KMS-11 (cell line): Measurements from ENCODE around the gene SLC9A5.

Experiments
- H2AFZ ChIP-seq: fragments of 200-600 bp; sonication (generic); 2 replicates; pipeline ENCODE4 v1.6.1; 2016; ENCODE audit warnings: antibody characterized with exemption, mixed run types, low read depth
- H3K27ac ChIP-seq: fragments of 200-600 bp; sonication (generic); 2 replicates; pipeline ENCODE4 v1.6.1; 2016; ENCODE audit warnings: mild to moderate bottlenecking, mixed run types
- H3K27me3 ChIP-seq: fragments of 200-600 bp; sonication (generic); 2 replicates; pipeline ENCODE4 v1.6.1; 2017; ENCODE audit warnings: mild to moderate bottlenecking, low read depth, mixed run types, moderate library complexity; ENCODE audit not compliant: insufficient read depth
- H3K36me3 ChIP-seq: fragments of 200-600 bp; sonication (generic); 2 replicates; pipeline ENCODE4 v1.6.1; 2017; ENCODE audit warnings: mild to moderate bottlenecking, mixed run types; ENCODE audit not compliant: insufficient read depth
- H3K4me1 ChIP-seq: fragments of 200-600 bp; sonication (generic); 2 replicates; pipeline ENCODE4 v1.6.1; 2016; ENCODE audit warnings: mild to moderate bottlenecking, low read depth, mixed run types; ENCODE audit not compliant: poor library complexity, severe bottlenecking
- H3K4me2 ChIP-seq: fragments of 200-600 bp; sonication (generic); 2 replicates; pipeline ENCODE4 v1.7.0; 2016; ENCODE audit warnings: mild to moderate bottlenecking, mixed run types
- H3K4me3 ChIP-seq: fragments of 200-600 bp; sonication (generic); IDR thresholded peaks from 2 replicates; pipeline ENCODE4 v1.6.1; 2017; ENCODE audit warnings: low read depth, low read length, mixed read lengths; ENCODE audit not compliant: insufficient read depth
- H3K79me2 ChIP-seq: fragments of 200-600 bp; sonication (generic); 2 replicates; pipeline ENCODE4 v1.6.1; 2016; ENCODE audit warnings: low read depth, mixed run types; ENCODE audit not compliant: insufficient read depth
- H3K9ac ChIP-seq: fragments of 200-600 bp; sonication (generic); 2 replicates; pipeline ENCODE4 v1.6.1; 2016; ENCODE audit warnings: mild to moderate bottlenecking, mixed run types
- H4K20me1 ChIP-seq: fragments of 200-600 bp; sonication (generic); 2 replicates; pipeline ENCODE4 v1.6.1; 2016; ENCODE audit warnings: mild to moderate bottlenecking, mixed run types; ENCODE audit not compliant: insufficient read depth
- TF ChIP-seq, protein P1 (sequence below): fragments of 200-600 bp; sonication (generic); conservative IDR thresholded peaks from 2 replicates; pipeline ENCODE4 v1.6.1; 2017; ENCODE audit warnings: low read depth, mild to moderate bottlenecking, antibody characterized with exemption, low read length, moderate library complexity, mixed read lengths

Gene SLC9A5

DNA sequence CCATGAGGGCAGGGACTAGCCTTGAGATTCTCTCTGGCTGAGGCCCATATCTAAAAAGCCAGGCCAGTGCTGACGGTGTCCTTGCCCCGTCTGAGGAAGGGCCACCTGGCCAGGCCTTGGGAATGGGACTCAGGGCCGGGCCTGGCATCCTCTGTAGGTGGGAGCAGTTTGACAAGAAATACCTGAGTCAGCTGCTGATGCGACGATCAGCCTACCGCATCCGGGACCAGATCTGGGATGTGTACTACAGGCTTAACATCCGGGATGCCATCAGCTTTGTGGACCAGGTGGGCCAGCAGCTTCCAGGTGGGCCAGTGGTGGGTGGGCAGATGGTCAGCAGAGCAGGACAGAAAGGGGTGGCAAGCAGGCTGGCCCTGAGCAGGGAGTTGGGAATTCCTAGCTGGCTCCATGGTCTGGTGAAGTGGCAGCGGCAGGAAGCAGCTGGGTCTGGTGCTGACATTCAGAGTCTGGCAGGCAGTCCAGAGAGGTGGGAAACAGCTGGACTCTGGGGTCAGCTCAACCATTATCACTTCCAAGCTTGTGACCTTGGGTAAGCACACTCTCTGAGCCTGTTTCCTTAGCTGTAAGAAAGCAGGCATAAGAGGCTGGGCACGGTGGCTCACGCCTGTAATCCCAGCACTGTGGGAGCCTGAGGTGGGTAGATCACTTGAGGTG is 9.5 kb downstream of the SLC9A5 start:
- no peak overlapping the region for H3K4me3 ChIP-seq
- TF ChIP-seq, protein P1, sequence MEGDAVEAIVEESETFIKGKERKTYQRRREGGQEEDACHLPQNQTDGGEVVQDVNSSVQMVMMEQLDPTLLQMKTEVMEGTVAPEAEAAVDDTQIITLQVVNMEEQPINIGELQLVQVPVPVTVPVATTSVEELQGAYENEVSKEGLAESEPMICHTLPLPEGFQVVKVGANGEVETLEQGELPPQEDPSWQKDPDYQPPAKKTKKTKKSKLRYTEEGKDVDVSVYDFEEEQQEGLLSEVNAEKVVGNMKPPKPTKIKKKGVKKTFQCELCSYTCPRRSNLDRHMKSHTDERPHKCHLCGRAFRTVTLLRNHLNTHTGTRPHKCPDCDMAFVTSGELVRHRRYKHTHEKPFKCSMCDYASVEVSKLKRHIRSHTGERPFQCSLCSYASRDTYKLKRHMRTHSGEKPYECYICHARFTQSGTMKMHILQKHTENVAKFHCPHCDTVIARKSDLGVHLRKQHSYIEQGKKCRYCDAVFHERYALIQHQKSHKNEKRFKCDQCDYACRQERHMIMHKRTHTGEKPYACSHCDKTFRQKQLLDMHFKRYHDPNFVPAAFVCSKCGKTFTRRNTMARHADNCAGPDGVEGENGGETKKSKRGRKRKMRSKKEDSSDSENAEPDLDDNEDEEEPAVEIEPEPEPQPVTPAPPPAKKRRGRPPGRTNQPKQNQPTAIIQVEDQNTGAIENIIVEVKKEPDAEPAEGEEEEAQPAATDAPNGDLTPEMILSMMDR = no peak
- no peaks in the 10 kb centered on the region for H4K20me1 ChIP-seq
- no peaks in the 10 kb centered on the region for H3K79me2 ChIP-seq
- no peaks in the 10 kb centered on the region for H3K36me3 ChIP-seq
- no peak overlapping the region for H3K9ac ChIP-seq
- no peak overlapping the region for H2AFZ ChIP-seq
- no peak overlapping the region for H3K27ac ChIP-seq
- H3K4me1 ChIP-seq = peaks cover 12% of the 10 kb centered on the region
- H3K27me3 ChIP-seq = no peaks in the 10 kb centered on the region
- no peak overlapping the region for H3K4me2 ChIP-seq

DNA sequence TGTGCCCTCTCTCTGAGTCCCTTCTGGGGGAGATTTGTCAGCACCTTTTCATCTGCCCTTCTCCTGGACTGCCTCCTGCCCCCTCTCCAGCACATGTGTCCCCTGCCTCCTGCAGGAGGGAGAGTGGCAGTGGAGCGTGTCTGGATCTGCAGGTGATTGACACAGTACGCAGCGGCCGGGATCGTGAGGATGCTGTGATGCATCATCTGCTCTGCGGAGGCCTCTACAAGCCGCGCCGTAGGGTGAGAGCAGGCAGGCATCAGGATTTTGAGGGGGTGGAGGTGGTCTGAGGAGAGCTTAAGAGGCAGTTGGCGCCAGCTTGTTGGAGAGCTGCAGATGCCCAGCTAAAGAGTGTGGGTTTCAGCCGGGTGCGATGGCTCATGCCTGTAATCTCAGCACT is 10.9 kb downstream of the SLC9A5 start:
- no peak overlapping the region for H3K4me2 ChIP-seq
- TF ChIP-seq, protein P1 = no peak
- no peaks in the 10 kb centered on the region for H3K27me3 ChIP-seq
- no peak overlapping the region for H3K4me3 ChIP-seq
- no peak overlapping the region for H2AFZ ChIP-seq
- no peaks in the 10 kb centered on the region for H4K20me1 ChIP-seq
- no peak overlapping the region for H3K27ac ChIP-seq
- no peaks in the 10 kb centered on the region for H3K36me3 ChIP-seq
- no peaks in the 10 kb centered on the region for H3K79me2 ChIP-seq
- no peak overlapping the region for H3K9ac ChIP-seq
- peaks cover 12% of the 10 kb centered on the region for H3K4me1 ChIP-seq

DNA sequence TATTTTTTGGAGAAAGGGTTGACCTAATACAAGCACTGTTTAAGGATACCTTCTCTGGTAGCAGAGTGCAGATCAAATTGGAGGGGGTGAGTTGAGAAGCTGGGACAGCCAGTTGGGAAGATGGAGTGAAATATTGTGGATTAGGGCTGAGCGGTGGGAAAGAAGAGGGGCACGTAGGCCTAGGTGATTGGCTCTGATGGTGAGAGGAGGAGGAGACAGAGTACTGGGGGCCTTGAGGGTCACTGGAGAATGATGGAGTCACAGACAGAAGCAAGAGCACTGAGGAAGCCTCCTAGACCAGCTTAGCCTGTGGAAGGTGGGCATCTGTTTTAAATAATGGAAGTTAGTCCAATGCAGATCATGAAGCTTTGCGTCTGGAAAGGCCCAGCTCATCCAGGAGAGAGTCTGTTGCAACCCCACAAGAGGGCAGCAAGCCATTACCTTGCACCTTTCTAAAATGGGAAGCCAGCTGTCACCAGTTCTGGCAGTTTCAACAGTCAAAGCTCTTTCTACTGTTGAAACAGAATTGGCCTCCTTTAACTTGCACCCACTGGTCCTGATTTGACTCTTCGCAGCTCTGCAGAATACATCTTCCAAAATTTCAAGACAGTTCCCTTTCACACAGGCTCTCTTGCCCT is 11.8 kb downstream of the SLC9A5 start:
- Histone ChIP-seq H4K20me1 (no peaks in the 10 kb centered on the region), H2AFZ (no peak overlapping the region), H3K27ac (no peak overlapping the region), H3K27me3 (no peaks in the 10 kb centered on the region), H3K79me2 (no peaks in the 10 kb centered on the region), H3K4me3 (no peak overlapping the region), H3K4me1 (peaks cover 12% of the 10 kb centered on the region), H3K9ac (no peak overlapping the region), H3K36me3 (no peaks in the 10 kb centered on the region), H3K4me2 (0 out of 2 replicates have a peak overlapping the region, but pooled peaks have one; percentile 7)
- TF ChIP-seq, protein P1 = peak; percentile 62

DNA sequence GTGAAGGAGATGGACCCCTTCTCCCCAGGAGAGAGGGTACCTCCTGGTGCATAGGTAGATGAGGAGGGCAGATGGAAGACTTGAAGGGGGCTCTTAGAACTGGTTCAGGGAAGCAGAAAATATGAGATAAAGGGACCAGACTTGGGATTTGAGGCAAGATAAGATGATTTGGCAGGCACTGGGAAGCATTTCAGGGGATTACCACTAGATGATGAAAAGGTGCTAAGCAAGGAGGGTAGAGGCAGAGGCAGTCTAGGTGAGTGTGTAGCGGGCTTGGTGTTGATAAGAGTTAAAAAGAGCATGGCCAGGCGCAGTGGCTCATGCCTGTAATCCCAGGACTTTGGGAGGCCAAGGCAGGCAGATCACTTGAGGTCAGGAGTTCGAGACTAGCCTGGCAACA is 14.4 kb downstream of the SLC9A5 start:
- TF ChIP-seq, protein P1 = no peak
- H4K20me1 ChIP-seq = no peaks in the 10 kb centered on the region
- H3K4me1 ChIP-seq = peaks cover 12% of the 10 kb centered on the region
- no peak overlapping the region for H3K4me2 ChIP-seq
- H3K36me3 ChIP-seq = no peaks in the 10 kb centered on the region
- H3K27ac ChIP-seq = no peak overlapping the region
- no peak overlapping the region for H3K4me3 ChIP-seq
- H3K9ac ChIP-seq = no peak overlapping the region
- no peak overlapping the region for H2AFZ ChIP-seq
- H3K27me3 ChIP-seq = no peaks in the 10 kb centered on the region
- no peaks in the 10 kb centered on the region for H3K79me2 ChIP-seq
